DOHH2 (cell line): Measurements from ENCODE around the gene PHACTR1.

ENCODE experiments used
- EZH2phosphoT487 ChIP-seq: fragments of 200-600 bp; sonication (generic); IDR thresholded peaks from 2 replicates; pipeline ENCODE4 v1.6.1; 2017; ENCODE audit warnings: borderline replicate concordance, mild to moderate bottlenecking, antibody characterized with exemption, low read length, moderate library complexity, mixed read lengths
- TF ChIP-seq, protein P1 (sequence below): fragments of 200-600 bp; sonication (generic); IDR thresholded peaks from one replicate; pipeline ENCODE4 v1.5.1; 2014; ENCODE audit warnings: antibody characterized with exemption, mild to moderate bottlenecking, low read depth, low read length; ENCODE audit not compliant: poor library complexity, severe bottlenecking

DNA sequence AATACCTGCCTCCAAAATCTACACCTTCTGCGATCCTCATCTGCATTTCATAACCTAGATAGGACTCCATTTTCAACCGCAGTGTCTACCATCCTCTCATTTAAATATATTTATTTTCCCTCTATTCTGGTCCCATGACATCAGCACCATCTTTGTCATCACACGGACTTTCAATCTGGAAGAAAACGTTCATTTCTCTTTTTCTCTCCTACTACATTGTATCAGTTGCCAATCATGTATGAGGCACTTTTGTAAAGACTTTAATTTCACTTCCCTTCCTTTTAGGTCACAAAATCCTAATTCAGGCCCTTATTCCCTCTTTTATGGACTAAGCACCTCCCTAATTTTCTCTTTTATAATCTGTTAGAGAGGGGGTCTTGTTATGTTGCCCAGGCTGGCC lies 89.6 kb downstream of the PHACTR1 start:
- no peak for TF ChIP-seq EZH2phosphoT487
- TF ChIP-seq, protein P1, sequence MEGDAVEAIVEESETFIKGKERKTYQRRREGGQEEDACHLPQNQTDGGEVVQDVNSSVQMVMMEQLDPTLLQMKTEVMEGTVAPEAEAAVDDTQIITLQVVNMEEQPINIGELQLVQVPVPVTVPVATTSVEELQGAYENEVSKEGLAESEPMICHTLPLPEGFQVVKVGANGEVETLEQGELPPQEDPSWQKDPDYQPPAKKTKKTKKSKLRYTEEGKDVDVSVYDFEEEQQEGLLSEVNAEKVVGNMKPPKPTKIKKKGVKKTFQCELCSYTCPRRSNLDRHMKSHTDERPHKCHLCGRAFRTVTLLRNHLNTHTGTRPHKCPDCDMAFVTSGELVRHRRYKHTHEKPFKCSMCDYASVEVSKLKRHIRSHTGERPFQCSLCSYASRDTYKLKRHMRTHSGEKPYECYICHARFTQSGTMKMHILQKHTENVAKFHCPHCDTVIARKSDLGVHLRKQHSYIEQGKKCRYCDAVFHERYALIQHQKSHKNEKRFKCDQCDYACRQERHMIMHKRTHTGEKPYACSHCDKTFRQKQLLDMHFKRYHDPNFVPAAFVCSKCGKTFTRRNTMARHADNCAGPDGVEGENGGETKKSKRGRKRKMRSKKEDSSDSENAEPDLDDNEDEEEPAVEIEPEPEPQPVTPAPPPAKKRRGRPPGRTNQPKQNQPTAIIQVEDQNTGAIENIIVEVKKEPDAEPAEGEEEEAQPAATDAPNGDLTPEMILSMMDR, result no peak
